Measurements from ENCODE around the gene CFD. TPM values are rescaled to one million over a fixed set of nuclear protein-coding genes. Genes with fewer than 3 reads are reported as not detected.

CFD gene
- total RNA-seq, 3 donors from 2014 or later: 43.1 to 209 (median 110) TPM

DNA sequence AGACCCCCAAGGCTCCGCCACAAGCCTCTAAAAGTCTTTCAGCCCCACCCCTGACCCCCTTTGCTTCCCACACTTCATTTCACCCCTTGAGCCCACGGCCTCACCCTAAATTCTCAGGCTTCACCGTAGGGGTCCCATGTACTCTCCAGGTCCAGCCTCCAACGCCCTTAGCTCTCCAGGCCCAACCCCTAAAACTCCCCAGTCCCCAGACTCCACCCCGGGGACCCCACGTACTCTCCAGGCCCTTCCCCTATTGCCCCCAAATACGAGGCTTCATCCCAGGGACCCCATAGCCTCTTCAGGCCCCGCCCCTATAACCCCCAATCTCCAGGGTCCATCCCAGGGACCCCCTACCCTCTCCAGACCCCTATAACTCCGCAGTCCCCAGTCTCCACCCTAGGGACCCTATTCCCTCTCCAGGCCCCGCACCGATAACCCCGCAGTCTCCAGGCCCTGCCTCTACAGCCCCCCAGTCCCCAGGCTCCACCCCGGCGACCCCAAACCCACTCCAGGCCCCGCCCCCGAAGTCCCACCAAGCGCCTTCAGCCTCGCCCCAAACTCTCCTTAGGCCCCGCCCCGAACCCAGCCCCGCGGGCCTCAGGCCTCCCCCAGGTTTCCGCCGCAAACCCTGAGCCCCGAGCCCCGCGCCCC, 32.9 kb downstream of the CFD start:
- DNase-seq: peak in 1 of 3 donors; percentile 82
- Histone ChIP-seq H3K36me3 (ENCODE audit: low read depth) (peaks cover 4% of the 10 kb centered on the region), H3K4me3 (peak overlapping the region; percentile 76), H3K9me3 (no peaks in the 10 kb centered on the region), H3K4me1 (ENCODE audit: low read depth) (peaks cover 7% of the 10 kb centered on the region)
- ATAC-seq: peak; percentile 36
- no peak for TF ChIP-seq CTCF (IDR thresholded peaks at IDR 0.05)
- intact Hi-C loops (cut with DNase I, micrococcal nuclease): no loop called here

DNA sequence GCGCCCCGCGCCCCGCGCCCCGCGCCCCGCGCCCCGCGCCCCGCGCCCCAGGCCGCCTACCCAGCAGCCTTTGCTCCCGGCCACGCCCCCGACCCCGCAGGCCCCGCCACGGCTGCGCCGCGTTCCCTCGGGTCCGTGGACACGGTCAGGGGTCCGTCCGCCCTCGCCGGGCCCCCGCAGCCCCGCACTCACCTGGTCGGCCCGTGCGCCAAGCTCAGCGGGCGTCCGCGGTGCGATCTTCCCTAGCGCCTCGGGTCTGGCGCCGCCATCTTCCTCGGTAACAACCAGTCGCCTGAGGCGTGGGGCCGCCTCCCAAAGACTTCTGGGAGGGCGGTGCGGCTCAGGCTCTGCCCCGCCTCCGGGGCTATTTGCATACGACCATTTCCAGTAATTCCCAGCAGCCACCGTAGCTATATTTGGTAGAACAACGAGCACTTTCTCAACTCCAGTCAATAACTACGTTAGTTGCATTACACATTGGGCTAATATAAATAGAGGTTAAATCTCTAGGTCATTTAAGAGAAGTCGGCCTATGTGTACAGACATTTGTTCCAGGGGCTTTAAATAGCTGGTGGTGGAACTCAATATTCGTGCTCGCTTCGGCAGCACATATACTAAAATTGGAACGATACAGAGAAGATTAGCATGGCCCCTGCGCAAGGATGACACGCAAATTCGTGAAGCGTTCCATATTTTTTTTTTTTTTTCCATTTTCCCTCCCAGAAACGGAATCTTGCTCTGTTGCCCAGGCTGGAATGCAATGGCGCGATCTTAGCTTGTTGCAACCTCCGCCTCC, 33.6 kb downstream of the CFD start, which contains the start of the genes MED16 and RNU6-9:
Gene MED16, minus strand, starts transcription at position 294 of the 796 bp plus-strand sequence. CDS start 2,056 bp downstream, outside the sequence.
Gene RNU6-9, plus strand, starts transcription at position 591 of the 796 bp plus-strand sequence.
- H3K4me3 ChIP-seq: peak within 1 kb of the TSS; percentile 76
- DNase-seq (peak; percentile 92 to 95 (median 95)), ATAC-seq (peak; percentile 94)
- H3K9me3 ChIP-seq: no peaks in the 10 kb centered on the region
- TF ChIP-seq CTCF (IDR thresholded peaks at IDR 0.05): no peak
- intact Hi-C loops (cut with DNase I, micrococcal nuclease): no loop called here
- H3K36me3 ChIP-seq (ENCODE audit: low read depth): peaks cover 4% of the 10 kb centered on the region
- H3K4me1 ChIP-seq (ENCODE audit: low read depth): peaks cover 7% of the 10 kb centered on the region

DNA sequence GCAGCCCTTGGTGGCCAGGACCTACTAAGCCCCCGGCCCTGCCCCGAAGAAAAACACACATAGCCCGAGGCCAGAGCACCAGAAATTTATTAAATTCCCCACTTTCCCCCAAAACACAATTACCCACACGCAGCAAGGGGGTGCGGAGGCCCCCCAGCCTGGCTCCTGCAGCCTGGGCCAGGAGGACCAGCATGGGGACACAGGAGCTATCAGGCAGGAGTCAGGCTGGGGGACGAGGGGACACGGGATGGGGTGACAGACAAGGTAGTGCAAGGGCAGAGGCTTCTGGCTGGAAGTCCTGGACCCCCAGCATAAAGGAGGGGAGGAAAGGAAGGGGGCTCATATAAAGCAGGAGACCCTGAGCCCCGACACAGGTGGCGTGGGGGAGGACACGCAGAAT, 37.0 kb downstream of the CFD start:
- DNase-seq (no peak), ATAC-seq (no peak)
- TF ChIP-seq CTCF (IDR thresholded peaks at IDR 0.05): no peak
- H3K4me3 ChIP-seq: no peak overlapping the region
- H3K9me3 ChIP-seq: no peaks in the 10 kb centered on the region
- H3K4me1 ChIP-seq (ENCODE audit: low read depth): peaks cover 5% of the 10 kb centered on the region
- intact Hi-C loops (cut with DNase I, micrococcal nuclease): no loop called here
- H3K36me3 ChIP-seq (ENCODE audit: low read depth): no peaks in the 10 kb centered on the region

- intact Hi-C loops (cut with DNase I, micrococcal nuclease): no loop called here
- peaks cover 5% of the 10 kb centered on the region for H3K4me1 ChIP-seq (ENCODE audit: low read depth)
- H3K4me3 ChIP-seq: no peak overlapping the region
- no peaks in the 10 kb centered on the region for H3K36me3 ChIP-seq (ENCODE audit: low read depth)
- ATAC-seq (no peak), DNase-seq (no peak)
- TF ChIP-seq CTCF (IDR thresholded peaks at IDR 0.05): no peak
- H3K9me3 ChIP-seq: no peaks in the 10 kb centered on the region
These were observed 37.5 kb downstream of the CFD start for GRCh38 chr19:896999-897398.

DNA sequence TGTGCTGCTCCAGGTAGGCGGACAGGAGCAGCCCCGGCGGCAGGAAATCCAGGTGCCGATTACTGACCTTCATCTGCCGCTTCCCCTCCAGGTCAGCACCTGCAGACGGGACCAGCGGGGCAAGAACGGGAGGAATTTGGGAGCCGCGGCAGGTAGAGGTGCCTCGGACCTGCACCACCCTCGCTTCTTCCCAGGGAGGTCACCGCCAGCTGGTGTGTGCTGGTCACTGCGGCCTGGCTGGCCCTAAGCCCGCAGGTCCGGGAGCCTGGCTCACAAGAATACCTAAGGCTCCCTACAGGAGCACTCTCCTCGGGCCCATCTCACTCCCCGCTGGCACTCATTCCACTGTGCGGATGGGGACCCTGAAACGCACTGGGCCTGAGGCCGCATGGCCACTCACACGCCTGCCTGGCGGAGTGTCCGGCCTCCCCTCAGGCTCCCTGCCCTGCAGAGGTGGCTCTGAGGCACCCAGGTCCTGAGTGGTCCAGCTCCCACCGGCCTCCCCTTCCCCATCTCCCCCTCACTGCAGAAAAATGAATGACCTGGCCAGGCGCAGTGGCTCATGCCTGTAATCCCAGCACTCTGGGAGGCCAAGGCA, 38.1 kb downstream of the CFD start:
- Histone ChIP-seq H3K36me3 (ENCODE audit: low read depth) (no peaks in the 10 kb centered on the region), H3K9me3 (no peaks in the 10 kb centered on the region), H3K4me3 (no peak overlapping the region), H3K4me1 (ENCODE audit: low read depth) (peaks cover 5% of the 10 kb centered on the region)
- intact Hi-C loops (cut with DNase I, micrococcal nuclease): no loop called here
- ATAC-seq (no peak), DNase-seq (no peak)
- TF ChIP-seq CTCF (IDR thresholded peaks at IDR 0.05): no peak
